OCI-LY1 (cell line): Measurements from ENCODE around the gene SLC6A7.

Experiments used
- H2AFZ ChIP-seq: fragments of 200-600 bp; sonication (generic), shearing (Covaris generic); 2 replicates; pipeline ENCODE4 v1.6.0; 2014; ENCODE audit warnings: antibody characterized with exemption, mild to moderate bottlenecking, low read length
- H3F3A ChIP-seq: fragments of 200-600 bp; sonication (generic), shearing (Covaris generic); 2 replicates; pipeline ENCODE4 v1.6.0; 2014; ENCODE audit warnings: mild to moderate bottlenecking, antibody characterized with exemption, low read length, moderate library complexity; ENCODE audit not compliant: insufficient read depth
- H3K27ac ChIP-seq: fragments of 200-600 bp; sonication (generic); 2 replicates; pipeline ENCODE4 v1.5.1; 2014; ENCODE audit warnings: low read length, mixed run types, mild to moderate bottlenecking, low read depth; ENCODE audit not compliant: poor library complexity, severe bottlenecking
- H3K27me3 ChIP-seq: fragments of 200-600 bp; sonication (generic); 2 replicates; pipeline ENCODE4 v1.6.0; 2014; ENCODE audit warnings: antibody characterized with exemption, mild to moderate bottlenecking, low read length, moderate library complexity; ENCODE audit not compliant: insufficient read depth
- H3K36me3 ChIP-seq: fragments of 200-600 bp; sonication (generic); 2 replicates; pipeline ENCODE4 v1.6.1; 2014; ENCODE audit warnings: mild to moderate bottlenecking, antibody characterized with exemption, low read length, moderate library complexity, mixed read lengths; ENCODE audit not compliant: insufficient read depth
- H3K4me1 ChIP-seq: fragments of 200-600 bp; sonication (generic); 2 replicates; pipeline ENCODE4 v1.5.1; 2014; ENCODE audit warnings: mild to moderate bottlenecking, low read length, moderate library complexity; ENCODE audit not compliant: insufficient read depth, severe bottlenecking
- H3K4me2 ChIP-seq: fragments of 200-600 bp; sonication (generic), shearing (Covaris generic); 2 replicates; pipeline ENCODE4 v1.6.1; 2014; ENCODE audit warnings: low read length
- H3K4me3 ChIP-seq: fragments of 200-600 bp; sonication (generic); 2 replicates; pipeline ENCODE4 v1.5.1; 2014; ENCODE audit warnings: low read length, low read depth, mild to moderate bottlenecking, mixed read lengths; ENCODE audit not compliant: poor library complexity, severe bottlenecking
- H3K79me2 ChIP-seq: fragments of 200-600 bp; shearing (Covaris generic); 2 replicates; pipeline ENCODE4 v1.6.1; 2016; ENCODE audit warnings: mixed run types, low read length, mixed read lengths; ENCODE audit not compliant: insufficient read depth
- H3K9ac ChIP-seq: fragments of 200-600 bp; sonication (generic), shearing (Covaris generic); 2 replicates; pipeline ENCODE4 v1.6.1; 2014; ENCODE audit warnings: mild to moderate bottlenecking, low read length, mixed read lengths
- H3K9me2 ChIP-seq: fragments of 200-600 bp; sonication (generic), shearing (Covaris generic); 2 replicates; pipeline ENCODE4 v1.6.1; 2014; ENCODE audit warnings: low read depth, mild to moderate bottlenecking, low read length, mixed read lengths
- H3K9me3 ChIP-seq: fragments of 200-600 bp; shearing (Covaris generic); 2 replicates; pipeline ENCODE4 v1.6.1; 2014; ENCODE audit warnings: low read length, mixed read lengths
- H4K20me1 ChIP-seq: fragments of 200-600 bp; sonication (generic), shearing (Covaris generic); 2 replicates; pipeline ENCODE4 v1.6.0; 2016; ENCODE audit warnings: mild to moderate bottlenecking, low read length; ENCODE audit not compliant: insufficient read depth
- EZH2 ChIP-seq: fragments of 200-600 bp; sonication (generic), shearing (Covaris generic); IDR thresholded peaks from 2 replicates; pipeline ENCODE4 v1.8.0; 2017; ENCODE audit warnings: borderline replicate concordance, mixed run types, mild to moderate bottlenecking, antibody characterized with exemption, low read length, moderate library complexity, mixed read lengths
- TF ChIP-seq, protein P1 (sequence below): fragments of 200-600 bp; sonication (generic), shearing (Covaris generic); IDR thresholded peaks from 2 replicates; pipeline ENCODE4 v1.5.1; 2017; ENCODE audit warnings: mild to moderate bottlenecking, antibody characterized with exemption, low read length, moderate library complexity, mixed read lengths

SLC6A7 gene

DNA sequence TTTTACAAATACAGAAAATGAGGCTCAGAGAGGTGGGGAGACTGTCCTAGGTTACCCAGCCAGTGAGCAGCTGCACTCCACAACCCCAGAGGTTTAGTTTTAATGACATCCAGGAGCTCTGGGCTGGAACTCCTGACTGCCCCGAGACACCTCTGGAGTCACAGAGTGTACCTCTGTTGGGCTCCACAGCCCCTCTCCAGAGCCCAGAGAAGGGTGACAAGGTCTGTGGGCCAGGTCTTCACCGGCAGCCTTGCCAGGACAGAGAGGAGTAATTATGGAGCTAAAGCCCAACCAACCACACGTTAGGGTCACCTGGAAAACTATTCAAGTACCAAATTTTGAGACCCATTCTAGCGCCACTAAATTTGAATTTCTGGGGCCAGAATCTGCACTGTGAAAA is 12.1 kb upstream of the SLC6A7 start:
- H2AFZ ChIP-seq: no peak overlapping the region
- no peak for TF ChIP-seq EZH2
- TF ChIP-seq, protein P1, sequence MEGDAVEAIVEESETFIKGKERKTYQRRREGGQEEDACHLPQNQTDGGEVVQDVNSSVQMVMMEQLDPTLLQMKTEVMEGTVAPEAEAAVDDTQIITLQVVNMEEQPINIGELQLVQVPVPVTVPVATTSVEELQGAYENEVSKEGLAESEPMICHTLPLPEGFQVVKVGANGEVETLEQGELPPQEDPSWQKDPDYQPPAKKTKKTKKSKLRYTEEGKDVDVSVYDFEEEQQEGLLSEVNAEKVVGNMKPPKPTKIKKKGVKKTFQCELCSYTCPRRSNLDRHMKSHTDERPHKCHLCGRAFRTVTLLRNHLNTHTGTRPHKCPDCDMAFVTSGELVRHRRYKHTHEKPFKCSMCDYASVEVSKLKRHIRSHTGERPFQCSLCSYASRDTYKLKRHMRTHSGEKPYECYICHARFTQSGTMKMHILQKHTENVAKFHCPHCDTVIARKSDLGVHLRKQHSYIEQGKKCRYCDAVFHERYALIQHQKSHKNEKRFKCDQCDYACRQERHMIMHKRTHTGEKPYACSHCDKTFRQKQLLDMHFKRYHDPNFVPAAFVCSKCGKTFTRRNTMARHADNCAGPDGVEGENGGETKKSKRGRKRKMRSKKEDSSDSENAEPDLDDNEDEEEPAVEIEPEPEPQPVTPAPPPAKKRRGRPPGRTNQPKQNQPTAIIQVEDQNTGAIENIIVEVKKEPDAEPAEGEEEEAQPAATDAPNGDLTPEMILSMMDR: no peak
- H3K4me1 ChIP-seq: no peaks in the 10 kb centered on the region
- 0 out of 2 replicates have a peak, but pooled peaks cover 4% of the 10 kb centered on the region for H3K27me3 ChIP-seq
- no peak overlapping the region for H3K27ac ChIP-seq
- H3F3A ChIP-seq: no peaks in the 10 kb centered on the region
- H3K36me3 ChIP-seq: no peaks in the 10 kb centered on the region
- no peaks in the 10 kb centered on the region for H3K9me2 ChIP-seq
- H3K4me3 ChIP-seq: no peak overlapping the region
- no peaks in the 10 kb centered on the region for H4K20me1 ChIP-seq
- H3K4me2 ChIP-seq: no peak overlapping the region
- no peaks in the 10 kb centered on the region for H3K9me3 ChIP-seq
- no peak overlapping the region for H3K9ac ChIP-seq
- no peaks in the 10 kb centered on the region for H3K79me2 ChIP-seq

DNA sequence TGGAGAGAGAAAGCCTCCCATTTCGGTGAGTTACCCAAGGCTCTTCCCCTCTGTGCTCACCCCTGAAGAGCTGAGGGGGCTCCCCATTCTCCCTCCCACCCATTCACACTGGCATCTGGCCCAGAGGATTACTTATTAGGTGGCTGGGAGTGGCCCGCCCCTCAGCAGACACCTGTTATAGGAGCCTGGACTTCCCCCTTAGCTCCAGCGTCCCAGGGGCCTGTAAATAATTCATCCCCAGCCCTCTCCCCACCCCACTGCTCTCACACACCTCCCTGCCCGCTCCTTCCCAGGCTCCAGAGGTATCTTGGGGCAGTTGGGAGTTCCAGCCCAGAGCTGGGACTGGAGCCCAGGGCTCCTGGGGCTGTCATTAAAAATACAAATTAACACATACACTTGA is 11.6 kb upstream of the SLC6A7 start:
- H2AFZ ChIP-seq: no peak overlapping the region
- H3F3A ChIP-seq: no peaks in the 10 kb centered on the region
- no peaks in the 10 kb centered on the region for H3K79me2 ChIP-seq
- H3K4me3 ChIP-seq: no peak overlapping the region
- H4K20me1 ChIP-seq: no peaks in the 10 kb centered on the region
- H3K9me2 ChIP-seq: no peaks in the 10 kb centered on the region
- no peaks in the 10 kb centered on the region for H3K4me1 ChIP-seq
- no peak overlapping the region for H3K4me2 ChIP-seq
- no peaks in the 10 kb centered on the region for H3K36me3 ChIP-seq
- H3K27ac ChIP-seq: no peak overlapping the region
- no peak overlapping the region for H3K9ac ChIP-seq
- 0 out of 2 replicates have a peak, but pooled peaks cover 4% of the 10 kb centered on the region for H3K27me3 ChIP-seq
- no peaks in the 10 kb centered on the region for H3K9me3 ChIP-seq
- TF ChIP-seq, protein P1: no peak
- TF ChIP-seq EZH2: no peak

DNA sequence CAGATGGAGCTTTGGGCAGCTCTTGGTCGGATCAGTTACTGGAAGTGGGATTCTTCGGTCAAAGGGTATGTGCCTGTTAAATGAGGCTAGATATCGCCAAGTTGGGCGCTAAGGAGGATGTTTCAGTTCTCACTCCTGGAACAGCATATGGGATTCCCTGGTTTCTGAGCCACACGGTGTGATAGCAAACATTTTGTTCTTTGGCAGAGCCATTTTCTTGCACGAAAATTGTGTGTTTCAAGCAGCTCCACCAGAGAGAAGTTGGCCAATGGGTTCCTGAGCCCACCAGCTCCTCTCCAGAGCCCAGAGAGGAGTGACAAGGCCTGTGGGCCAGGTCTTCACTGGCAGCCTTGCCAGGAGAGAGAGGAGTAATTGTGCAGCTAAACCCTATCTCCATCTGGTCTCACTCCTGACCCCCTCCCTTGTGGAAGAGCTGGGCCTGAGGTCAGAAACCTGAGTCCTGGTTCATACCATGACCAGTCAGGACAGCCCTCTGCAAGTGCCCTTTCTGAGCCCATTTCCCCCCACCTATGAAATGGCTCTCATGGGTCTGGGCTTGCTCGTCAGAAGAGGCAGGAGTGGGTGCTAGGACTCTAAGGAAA is 10.7 kb upstream of the SLC6A7 start:
- Histone ChIP-seq H3K4me2 (no peak overlapping the region), H4K20me1 (no peaks in the 10 kb centered on the region), H2AFZ (no peak overlapping the region), H3K9me2 (no peaks in the 10 kb centered on the region), H3K79me2 (no peaks in the 10 kb centered on the region), H3K27ac (no peak overlapping the region), H3F3A (no peaks in the 10 kb centered on the region), H3K27me3 (0 out of 2 replicates have a peak, but pooled peaks cover 4% of the 10 kb centered on the region), H3K9me3 (no peaks in the 10 kb centered on the region), H3K9ac (no peak overlapping the region), H3K4me3 (no peak overlapping the region), H3K4me1 (no peaks in the 10 kb centered on the region), H3K36me3 (no peaks in the 10 kb centered on the region)
- TF ChIP-seq, protein P1: no peak
